ENCODE measurements around the gene SLC35D1.

Gene SLC35D1

DNA sequence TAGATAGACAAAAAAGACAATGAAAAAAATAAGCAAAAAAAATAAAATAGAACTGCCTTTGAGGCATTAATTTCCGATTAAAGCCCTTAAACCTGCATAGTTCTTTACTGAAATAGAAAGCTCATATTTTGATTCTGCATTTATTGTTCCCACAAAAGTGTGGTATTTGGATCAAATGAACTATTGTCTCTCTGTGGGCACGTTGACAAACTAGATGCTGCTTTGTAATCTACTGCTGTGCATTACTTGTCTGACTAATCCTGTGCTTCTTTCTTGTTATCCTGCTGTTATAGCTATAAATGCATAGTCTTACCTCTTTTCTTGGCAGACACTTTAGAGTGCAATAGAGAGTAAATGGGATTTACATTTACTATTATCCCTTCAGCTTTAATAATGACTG, 31.4 kb upstream of the SLC35D1 start:
- TF ChIP-seq, protein P1, sequence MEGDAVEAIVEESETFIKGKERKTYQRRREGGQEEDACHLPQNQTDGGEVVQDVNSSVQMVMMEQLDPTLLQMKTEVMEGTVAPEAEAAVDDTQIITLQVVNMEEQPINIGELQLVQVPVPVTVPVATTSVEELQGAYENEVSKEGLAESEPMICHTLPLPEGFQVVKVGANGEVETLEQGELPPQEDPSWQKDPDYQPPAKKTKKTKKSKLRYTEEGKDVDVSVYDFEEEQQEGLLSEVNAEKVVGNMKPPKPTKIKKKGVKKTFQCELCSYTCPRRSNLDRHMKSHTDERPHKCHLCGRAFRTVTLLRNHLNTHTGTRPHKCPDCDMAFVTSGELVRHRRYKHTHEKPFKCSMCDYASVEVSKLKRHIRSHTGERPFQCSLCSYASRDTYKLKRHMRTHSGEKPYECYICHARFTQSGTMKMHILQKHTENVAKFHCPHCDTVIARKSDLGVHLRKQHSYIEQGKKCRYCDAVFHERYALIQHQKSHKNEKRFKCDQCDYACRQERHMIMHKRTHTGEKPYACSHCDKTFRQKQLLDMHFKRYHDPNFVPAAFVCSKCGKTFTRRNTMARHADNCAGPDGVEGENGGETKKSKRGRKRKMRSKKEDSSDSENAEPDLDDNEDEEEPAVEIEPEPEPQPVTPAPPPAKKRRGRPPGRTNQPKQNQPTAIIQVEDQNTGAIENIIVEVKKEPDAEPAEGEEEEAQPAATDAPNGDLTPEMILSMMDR (IDR thresholded peaks at IDR 0.05) = no peak

DNA sequence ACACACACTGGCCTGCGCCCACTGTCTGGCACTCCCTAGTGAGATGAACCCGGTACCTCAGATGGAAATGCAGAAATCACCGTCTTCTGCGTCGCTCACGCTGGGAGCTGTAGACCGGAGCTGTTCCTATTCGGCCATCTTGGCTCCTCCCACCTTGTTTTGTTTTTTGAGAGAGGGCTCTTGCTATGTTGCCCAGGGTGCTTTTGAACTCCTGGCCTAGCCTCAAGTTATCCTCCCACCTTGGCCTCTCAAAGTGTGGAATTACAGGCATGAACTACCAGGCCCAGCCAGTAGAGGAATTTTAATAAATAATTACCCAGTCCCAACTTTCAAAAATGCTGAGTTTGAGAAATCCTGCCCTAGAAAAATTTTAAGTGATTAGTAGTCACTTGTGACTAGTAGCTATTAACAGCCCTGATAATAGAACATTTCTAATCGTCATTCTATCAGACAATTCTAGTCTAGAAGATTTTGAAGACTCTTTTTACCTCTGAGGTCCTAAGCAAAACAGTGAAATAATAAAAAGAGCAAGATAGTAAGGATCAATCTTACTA, 30.9 kb upstream of the SLC35D1 start:
- TF ChIP-seq, protein P1 (IDR thresholded peaks at IDR 0.05) = no peak

DNA sequence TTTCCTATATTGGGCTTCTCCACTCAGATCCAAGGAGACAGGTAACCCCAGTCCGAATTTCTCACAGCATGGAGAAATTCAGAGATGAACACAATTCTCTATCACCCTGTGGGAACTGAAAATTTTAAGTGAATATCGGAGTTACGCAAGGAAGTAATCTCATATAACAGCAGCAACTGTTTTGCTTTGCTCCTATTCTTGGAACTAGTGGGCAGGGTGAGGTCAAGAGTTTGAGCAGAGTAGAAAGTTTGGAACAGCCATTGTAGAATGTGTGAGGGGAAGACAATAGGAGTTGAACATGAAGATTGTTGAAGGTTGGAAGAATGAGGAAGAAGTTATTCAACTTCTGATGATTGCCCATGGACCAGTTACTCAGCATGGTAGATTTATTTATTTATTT, 24.3 kb upstream of the SLC35D1 start:
- TF ChIP-seq, protein P1 (IDR thresholded peaks at IDR 0.05) = no peak

DNA sequence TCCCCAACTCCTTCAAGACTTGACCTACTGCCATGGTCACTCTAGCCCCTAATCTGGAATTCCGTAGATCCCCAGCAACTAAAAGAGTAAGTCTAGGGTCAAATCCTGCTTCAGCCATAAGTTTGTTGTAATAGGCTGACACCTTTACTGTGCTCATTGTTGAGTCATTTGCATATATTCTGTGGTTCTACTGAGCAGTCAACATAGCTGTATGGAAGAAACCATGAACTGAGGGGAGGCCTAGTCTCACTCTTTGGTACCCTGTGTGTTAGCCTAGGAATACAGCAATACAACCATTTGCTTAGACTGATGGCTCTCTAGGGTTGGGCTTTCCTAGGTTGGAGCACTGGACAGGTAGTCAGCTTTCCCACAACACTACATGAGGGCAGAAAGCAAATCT, 23.6 kb upstream of the SLC35D1 start:
- TF ChIP-seq, protein P1 (IDR thresholded peaks at IDR 0.05) = no peak

DNA sequence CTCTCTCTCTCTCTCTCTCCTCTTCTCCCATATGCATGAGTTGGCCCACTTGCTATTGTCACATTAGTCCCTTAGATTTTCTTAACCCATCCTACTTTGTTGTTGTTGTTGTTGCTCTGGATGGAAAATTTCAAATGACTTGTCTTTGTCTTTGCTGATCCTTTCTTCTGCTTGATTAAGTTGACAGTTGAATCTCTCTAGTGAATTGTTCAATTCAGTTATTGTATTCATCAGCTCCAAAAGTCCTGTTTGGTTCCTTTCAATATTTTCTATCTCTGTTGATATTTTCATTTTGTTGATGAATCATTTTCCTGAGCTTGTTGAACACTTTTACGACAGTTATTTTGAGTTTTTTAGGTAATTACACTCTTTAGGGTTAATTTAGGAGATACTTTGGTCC, 18.8 kb upstream of the SLC35D1 start:
- TF ChIP-seq, protein P1 (IDR thresholded peaks at IDR 0.05) = no peak

DNA sequence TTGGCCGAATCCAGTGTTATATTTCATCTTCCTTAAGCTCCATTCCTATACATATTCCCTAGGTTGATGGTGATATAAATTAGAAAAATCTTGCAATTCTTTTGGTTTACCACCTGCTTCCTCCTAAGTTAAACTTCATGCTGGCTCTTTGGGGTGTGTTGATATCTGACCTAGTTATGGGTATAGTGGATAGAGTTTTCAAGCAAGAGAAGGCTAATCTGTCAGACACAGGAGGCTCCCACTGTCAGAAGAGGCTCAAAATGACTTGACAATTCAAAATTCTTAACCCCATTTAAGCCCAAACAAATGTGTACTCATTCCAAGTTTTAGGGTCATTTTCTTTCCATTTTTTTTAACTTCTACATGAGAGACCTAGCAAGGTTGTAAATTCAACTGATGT, 8.5 kb upstream of the SLC35D1 start:
- TF ChIP-seq, protein P1 (IDR thresholded peaks at IDR 0.05) = no peak

DNA sequence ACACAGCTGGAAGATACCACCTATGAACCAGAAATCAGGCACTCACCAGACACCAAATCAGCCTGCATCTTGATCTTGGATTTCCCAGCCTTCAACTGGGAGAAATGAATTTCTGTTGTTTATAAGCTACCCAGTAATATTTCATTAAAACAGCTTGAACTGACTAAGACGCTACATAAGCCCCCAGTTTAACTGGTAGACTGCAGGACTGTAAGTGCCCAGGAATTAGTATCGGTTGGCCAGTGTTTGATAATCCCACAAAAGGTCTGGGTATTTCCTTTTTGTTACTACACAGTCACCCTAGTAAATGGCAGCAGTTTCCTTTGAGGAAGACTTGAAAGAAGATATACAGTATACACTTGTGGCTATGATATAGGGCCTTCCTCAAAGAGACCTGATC, 7.3 kb upstream of the SLC35D1 start:
- TF ChIP-seq, protein P1 (IDR thresholded peaks at IDR 0.05) = no peak

DNA sequence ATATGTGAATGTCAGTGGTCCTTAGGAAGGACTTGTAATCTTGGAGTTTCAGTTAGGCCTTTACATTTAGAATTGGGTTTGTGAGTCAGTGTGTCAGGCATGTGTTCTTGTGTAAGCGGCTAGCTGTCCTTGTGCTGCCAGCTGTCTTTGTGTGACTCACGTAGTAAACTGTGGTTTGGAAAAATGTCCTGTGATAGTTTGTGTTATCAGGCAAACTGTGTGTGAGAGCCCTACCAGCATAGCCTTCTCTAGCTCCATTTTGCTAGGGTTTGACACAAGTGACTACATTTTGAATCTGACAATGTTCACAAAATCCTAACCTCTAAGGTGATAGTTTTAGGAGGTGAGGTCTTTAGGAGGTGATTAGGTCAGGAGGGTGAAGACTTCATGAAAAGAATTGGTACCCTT, 6.9 kb upstream of the SLC35D1 start:
- TF ChIP-seq, protein P1 (IDR thresholded peaks at IDR 0.05) = no peak
